ENCODE data around the gene NUP214. TPM values are rescaled to one million over a fixed set of nuclear protein-coding genes. Genes with fewer than 3 reads are reported as not detected.

NUP214 gene
- total RNA-seq (ENCODE audit: unreplicated experiment), result 56.5 TPM
- long read RNA-seq, partial matches to known transcripts, result 1 of 3 reads
- long read RNA-seq, other reads (novel, unspliced or antisense), result 2 of 3 reads

GRCh38 chr9:131125288-131126058 lies at the start of gene NUP214:
TSS of gene NUP214 (plus strand) at chr9:131125586. CDS start at chr9:131125705, 119 bp downstream.
- Mint-ChIP-seq H3K36me3 (ENCODE audit: unreplicated experiment) (no peaks in the 10 kb centered on the region), H3K27me3 (ENCODE audit: unreplicated experiment) (no peaks in the 10 kb centered on the region), H3K27ac (ENCODE audit: unreplicated experiment) (peak within 1 kb of the TSS; percentile 85), H3K4me1 (ENCODE audit: low read depth, unreplicated experiment) (peaks cover 5% of the 10 kb centered on the region), H3K4me3 (ENCODE audit: unreplicated experiment) (peak within 1 kb of the TSS; percentile 99), H3K9me3 (ENCODE audit: unreplicated experiment) (peaks cover 6% of the 10 kb centered on the region)
- no peak for TF ChIP-seq CTCF (IDR thresholded peaks at IDR 0.05; ENCODE audit: partially characterized antibody, unreplicated experiment)
- DNase-seq, result peak; percentile 100

- no peak for DNase-seq
- H3K4me3 Mint-ChIP-seq (ENCODE audit: unreplicated experiment), result no peak overlapping the region
- no peak for TF ChIP-seq CTCF (IDR thresholded peaks at IDR 0.05; ENCODE audit: partially characterized antibody, unreplicated experiment)
- no peaks in the 10 kb centered on the region for H3K4me1 Mint-ChIP-seq (ENCODE audit: low read depth, unreplicated experiment)
- no peak overlapping the region for H3K27ac Mint-ChIP-seq (ENCODE audit: unreplicated experiment)
- no peaks in the 10 kb centered on the region for H3K9me3 Mint-ChIP-seq (ENCODE audit: unreplicated experiment)
- peaks cover 3% of the 10 kb centered on the region for H3K27me3 Mint-ChIP-seq (ENCODE audit: unreplicated experiment)
- no peaks in the 10 kb centered on the region for H3K36me3 Mint-ChIP-seq (ENCODE audit: unreplicated experiment)
Observed at GRCh38 chr9:131076347-131077195, 48.8 kb upstream of the NUP214 start.

GRCh38 chr9:131078427-131079366 lies 46.7 kb upstream of the NUP214 start:
- H3K9me3 Mint-ChIP-seq (ENCODE audit: unreplicated experiment), result peaks cover 1% of the 10 kb centered on the region
- TF ChIP-seq CTCF (IDR thresholded peaks at IDR 0.05; ENCODE audit: partially characterized antibody, unreplicated experiment), result no peak
- DNase-seq, result no peak
- no peaks in the 10 kb centered on the region for H3K4me1 Mint-ChIP-seq (ENCODE audit: low read depth, unreplicated experiment)
- H3K27me3 Mint-ChIP-seq (ENCODE audit: unreplicated experiment), result peaks cover 3% of the 10 kb centered on the region
- H3K4me3 Mint-ChIP-seq (ENCODE audit: unreplicated experiment), result no peak overlapping the region
- H3K36me3 Mint-ChIP-seq (ENCODE audit: unreplicated experiment), result no peaks in the 10 kb centered on the region
- no peak overlapping the region for H3K27ac Mint-ChIP-seq (ENCODE audit: unreplicated experiment)

- no peaks in the 10 kb centered on the region for H3K36me3 Mint-ChIP-seq (ENCODE audit: unreplicated experiment)
- TF ChIP-seq CTCF (IDR thresholded peaks at IDR 0.05; ENCODE audit: partially characterized antibody, unreplicated experiment), result no peak
- no peak overlapping the region for H3K4me3 Mint-ChIP-seq (ENCODE audit: unreplicated experiment)
- DNase-seq, result no peak
- H3K27ac Mint-ChIP-seq (ENCODE audit: unreplicated experiment), result no peak overlapping the region
- H3K9me3 Mint-ChIP-seq (ENCODE audit: unreplicated experiment), result peaks cover 1% of the 10 kb centered on the region
- peaks cover 3% of the 10 kb centered on the region for H3K27me3 Mint-ChIP-seq (ENCODE audit: unreplicated experiment)
- H3K4me1 Mint-ChIP-seq (ENCODE audit: low read depth, unreplicated experiment), result no peaks in the 10 kb centered on the region
Observed at GRCh38 chr9:131080589-131080988, 44.8 kb upstream of the NUP214 start.

Data from glutamatergic neuron (in vitro differentiated cells).